Measurements from ENCODE around the gene GNAT3.

Gene GNAT3

DNA sequence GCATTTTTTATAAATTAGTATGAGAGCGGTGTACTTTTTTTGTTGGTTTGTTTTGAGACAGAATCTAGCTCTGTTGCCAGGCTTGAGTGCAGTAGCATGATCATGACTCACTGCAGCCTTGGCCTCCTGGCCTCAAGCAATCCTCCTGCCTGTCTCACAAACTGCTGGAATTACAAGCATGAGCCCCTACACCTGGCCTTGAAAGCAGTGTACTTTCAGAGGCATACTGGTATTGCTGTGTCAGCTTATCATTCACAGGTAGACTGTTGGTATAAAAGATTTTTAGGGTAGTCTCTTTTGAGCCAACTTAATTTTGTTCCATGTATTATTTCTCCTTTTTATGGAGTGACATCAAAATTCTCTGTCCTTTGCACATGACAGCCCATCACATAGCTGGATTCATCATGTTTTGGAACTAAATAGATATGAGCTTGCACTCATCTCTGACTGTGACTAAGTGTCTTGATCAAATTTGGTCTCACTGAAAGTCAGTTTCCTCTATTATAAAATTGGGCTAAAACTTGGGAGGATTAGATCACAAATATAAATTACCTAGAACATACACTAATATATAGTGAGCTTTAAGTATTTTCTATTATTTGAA is 12.4 kb downstream of the GNAT3 start:
- no peak for DNase-seq (ENCODE audit: low read depth)

DNA sequence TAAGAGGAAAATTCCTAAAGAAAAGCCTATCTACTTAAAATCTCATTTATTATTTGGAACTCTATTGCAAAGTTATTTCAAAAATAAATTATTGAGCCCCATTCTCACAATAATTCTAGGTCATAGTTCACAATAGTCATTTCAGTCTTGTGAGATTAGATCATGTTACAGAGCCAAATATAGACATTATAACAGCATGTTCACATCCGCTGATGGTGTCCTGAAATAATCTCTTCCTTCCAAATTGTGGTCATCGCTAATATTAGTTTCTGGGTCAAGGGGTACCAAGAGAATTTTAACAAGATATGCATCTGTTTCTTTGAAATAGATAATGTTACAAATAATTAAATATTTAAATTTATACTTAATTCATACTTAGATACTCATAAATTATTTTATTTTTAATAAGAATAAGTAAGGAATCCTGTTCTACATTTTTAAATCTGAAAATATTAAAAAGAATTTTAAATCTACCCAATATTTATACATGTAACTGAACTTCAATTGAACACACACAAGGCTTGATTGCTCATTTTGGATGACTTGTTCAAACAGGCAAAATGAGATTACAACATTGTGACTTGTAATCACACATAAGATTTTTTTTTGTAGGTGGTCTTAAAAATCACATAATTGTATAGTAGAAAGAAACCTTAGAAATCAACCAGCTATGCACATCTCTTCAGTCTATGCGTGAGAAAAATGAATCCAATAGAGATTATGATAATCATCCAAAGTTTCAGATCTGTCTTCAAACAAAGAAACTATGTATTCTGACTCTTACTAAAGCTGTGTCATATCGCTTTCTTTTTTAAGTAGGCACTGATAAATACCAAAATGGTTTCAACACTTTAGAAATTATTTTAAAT is 13.1 kb downstream of the GNAT3 start:
- no peak for DNase-seq (ENCODE audit: low read depth)

DNA sequence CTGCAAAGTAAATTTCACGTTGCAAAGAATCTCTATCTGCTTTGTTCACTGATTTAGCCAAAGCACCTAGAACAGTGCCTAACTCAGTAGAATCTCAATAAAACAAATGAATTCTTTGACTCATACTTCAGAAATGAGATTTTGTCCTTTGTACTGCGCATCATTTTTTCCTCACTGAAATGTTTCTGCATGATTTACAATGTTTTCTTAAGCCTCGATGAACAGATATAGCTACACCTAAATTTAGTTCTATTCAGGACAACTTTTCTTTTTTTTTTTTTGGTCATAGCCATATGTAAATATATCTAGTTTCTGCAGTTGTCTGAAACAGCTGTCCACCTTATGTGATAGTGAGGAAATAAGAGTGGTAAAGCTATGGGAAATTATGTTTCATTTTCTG is 15.3 kb downstream of the GNAT3 start:
- DNase-seq (ENCODE audit: low read depth) = no peak

DNA sequence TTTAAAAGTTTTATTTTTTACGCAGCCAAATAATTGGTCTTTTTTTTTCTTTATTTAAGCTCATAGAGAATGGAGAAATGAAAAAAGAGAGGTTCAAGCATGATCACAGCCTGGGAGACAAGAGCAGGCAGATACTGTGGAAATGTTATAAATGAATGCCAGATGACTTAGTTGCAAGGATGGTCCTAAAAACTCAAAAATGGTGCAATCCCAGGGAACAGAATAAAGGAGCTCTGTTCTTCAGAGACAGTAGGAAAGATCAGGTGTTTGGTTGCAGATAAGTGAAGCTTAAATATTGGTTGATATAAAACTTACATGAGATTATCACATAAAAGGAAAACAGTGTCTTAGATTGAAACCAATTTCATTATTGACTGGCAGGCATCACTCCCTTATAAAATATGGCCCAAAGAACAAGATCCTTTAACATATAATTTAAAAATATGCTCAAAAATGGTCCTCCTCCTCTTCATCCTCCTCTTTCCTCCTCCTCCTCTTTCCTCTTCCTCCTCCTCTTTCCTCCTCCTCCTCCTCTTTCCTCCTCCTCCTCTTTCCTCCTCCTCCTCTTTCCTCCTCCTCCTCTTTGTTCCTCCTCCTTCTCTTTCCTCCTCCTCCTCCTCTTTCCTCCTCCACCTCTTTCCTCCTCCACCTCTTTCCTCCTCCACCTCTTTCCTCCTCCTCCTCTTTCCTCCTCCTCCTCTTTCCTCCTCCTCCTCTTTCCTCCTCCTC is 18.6 kb downstream of the GNAT3 start:
- no peak for DNase-seq (ENCODE audit: low read depth)

DNA sequence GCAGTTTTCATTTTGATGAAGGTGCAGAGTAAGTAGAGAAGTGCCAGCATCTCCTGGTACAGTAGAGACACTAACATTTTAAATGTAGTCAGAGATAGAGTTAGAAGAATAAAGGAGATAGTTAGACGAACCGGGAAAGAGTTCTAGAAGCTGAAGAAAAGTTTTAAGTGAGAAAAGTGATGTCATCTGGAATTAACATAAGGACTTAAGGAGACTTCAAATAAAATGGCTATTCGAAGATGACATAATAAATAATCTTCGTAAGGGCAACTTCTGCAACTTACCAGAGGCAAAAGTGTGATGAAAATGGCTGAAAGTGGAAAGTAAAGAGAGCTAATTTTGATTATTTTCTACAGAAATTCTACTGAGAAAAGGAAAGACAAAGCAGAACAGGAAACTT is 20.4 kb downstream of the GNAT3 start:
- no peak for DNase-seq (ENCODE audit: low read depth)

DNA sequence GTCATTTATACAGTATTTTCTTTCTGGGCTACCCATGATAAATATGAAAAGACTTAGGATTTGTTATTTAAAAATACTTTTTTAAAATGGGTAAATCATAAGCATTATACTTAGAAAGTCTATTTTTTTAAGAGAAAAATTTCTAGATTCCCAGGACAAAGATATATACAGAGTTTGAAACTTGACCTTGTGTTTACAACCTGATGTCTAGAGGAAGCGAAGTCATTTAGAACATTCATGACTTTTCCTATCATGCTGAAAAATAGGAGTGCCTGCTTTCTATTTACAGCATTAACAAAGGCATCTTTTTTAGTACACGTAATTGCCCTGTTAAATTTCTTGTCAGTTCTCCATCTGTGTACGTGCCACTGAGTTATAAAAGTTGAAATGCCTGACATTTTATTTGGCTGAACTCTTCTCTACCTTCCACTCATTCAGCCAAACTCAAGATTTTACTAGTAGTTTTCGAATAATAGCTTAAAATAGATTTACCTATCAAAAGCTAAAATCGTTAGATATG is 23.0 kb downstream of the GNAT3 start:
- no peak for DNase-seq (ENCODE audit: low read depth)

DNA sequence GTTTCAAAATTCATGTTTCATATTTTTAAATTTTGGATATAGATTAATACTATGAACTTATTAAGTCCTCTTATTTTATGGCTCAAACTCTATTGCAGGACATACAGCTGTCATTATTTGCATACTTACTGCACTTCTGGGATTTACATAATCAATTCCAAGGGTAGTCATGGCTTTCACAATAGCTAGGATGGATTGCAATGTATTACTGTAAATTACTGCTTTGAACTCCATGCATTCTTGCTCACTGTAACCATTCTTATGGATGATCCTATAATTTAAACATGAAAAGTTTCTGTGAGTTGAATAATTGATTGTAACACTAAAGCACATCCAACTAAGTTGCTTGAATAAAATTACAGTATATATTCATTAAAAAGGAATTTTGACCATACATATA is 23.5 kb downstream of the GNAT3 start:
- DNase-seq (ENCODE audit: low read depth) = no peak

DNA sequence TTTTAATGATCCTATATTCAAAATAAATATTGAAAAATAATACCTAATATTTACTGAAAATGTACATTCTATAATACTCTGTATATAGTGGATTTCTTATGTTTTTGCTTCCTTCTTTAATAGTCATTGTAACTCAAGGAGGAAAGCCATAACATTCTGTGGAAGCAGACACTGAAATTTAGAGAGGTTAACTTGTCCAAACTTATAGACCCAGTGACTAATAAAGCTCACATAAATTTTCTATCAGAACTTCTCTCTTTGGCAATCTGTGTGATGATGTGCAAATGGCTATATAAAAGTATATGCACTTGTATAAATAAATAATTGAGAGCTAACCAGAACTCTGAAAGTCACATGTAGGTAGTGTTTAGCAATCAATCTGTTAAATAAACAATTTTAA is 26.1 kb downstream of the GNAT3 start:
- no peak for DNase-seq (ENCODE audit: low read depth)

DNA sequence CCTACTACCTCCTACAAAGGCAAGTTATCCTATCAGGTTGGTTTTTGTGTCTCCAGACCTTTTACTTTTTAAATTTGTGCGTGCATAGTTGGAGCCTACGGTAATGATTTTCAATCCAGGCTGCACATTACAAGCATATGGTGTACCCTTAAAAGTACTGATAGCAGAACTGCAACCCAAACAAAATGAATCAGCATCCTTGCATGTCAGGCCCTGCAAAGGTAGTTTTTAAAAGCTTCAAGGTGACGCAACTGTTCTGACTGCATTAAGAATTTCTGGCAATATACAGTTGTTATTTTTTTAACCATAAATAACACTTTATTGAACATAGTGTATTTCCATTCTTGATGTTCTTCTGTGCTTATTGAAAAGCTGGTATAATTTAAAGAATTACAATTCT is 28.9 kb downstream of the GNAT3 start:
- DNase-seq (ENCODE audit: low read depth) = no peak

DNA sequence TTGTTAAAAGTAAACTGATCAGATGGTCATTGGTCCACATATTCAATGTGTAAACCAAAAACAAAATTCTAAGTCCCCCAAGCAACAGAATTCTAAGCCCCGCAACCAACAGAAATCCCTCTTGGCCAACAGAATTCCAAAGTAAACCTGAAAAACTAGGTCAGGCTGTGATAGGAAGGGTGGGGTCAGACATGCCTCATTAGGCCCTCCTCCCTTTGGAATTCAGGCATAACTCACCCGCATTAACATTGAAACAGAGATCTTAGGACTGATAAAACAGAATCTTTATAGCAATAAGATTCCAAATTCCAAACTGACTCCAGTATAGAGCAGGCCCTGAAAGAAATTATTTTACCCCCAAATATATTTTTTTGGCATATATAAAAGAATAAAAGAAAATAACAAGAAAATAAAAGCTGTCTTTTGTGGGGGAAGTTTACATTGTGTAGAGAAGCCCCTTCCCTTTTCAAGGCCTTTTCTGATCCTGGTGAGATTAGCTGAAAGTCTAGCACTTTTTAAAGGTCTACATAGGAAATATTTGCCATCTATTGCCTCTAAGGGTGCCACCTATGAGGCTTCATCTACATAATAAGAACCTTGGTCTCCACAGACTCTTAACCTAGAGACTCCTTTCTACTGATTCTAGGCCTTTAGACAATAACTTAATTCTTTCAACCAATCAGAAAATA is 30.5 kb downstream of the GNAT3 start:
- no peak for DNase-seq (ENCODE audit: low read depth)

DNA sequence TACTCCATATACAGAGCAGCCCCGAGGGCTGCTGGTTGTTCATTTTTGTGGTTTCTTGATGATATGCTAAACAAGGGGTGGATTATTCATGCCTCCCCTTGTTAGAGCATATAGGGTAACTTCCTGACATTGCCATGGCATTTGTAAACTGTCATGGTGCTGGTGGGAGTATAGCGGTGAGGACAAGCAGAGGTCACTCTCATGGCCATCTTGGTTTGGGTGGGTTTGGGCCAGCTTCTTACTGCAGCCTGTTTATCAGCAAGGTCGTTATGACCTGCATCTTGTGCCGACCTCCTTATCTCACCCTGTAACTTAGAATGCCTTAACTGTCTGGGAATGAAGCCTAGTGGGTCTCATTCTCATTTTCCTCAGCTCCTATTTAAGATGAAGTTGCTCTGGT is 31.3 kb downstream of the GNAT3 start:
- DNase-seq (ENCODE audit: low read depth) = no peak

DNA sequence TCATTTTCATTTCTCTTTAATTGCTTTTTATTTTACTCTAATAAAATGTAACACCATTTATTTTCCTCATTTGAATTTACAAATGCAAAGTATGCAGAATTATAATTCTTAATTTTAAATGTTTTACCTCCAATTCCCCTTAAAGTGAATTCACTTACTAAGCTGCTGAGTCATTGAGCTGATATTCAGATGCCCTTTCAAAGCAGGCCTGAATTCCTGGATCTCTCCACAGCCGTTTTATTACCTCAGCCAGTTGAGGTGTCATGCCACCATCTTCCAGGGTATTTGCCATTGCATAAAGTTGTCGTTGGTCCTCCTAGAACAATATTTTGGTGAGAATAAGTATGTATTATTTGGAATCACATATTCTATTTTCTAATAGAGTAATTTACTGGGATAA is 33.2 kb downstream of the GNAT3 start:
- no peak for DNase-seq (ENCODE audit: low read depth)

DNA sequence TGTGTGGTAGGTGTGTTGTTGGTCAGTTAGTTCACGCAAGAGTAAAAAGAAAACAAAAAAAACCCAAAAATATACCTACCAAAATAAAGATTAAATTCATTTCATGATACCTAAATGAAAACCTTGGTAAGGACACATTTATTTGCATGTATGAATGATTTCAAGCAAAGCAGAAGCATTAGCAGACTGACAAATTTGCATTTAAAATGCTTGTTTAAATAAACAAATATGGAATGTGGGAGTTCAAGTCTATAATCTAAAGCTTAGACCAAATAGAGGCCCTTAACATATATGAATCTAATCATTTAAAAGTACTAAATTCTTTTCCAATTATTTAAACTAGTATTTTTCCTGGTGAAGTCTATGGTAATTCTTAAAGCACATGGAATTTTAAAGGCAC is 35.8 kb downstream of the GNAT3 start:
- DNase-seq (ENCODE audit: low read depth) = no peak

DNA sequence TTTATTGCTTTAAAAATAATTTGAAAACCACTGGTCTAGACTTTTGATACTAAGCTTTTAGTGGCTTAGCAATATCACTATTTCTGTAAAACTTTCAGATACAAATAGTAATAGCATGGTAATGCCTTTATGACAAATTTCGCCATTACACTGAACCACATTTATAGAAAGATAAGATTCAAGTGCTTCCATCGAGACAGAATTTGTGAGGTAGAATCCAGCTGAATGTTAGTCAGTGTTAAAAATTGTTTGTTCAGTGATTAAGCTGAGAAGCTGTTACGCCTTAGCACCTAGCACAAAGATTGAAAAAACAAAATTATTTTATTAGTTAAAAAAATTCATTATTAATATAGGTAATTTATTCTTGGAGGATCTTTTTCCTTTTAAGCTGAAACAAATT is 36.5 kb downstream of the GNAT3 start:
- DNase-seq (ENCODE audit: low read depth) = no peak

DNA sequence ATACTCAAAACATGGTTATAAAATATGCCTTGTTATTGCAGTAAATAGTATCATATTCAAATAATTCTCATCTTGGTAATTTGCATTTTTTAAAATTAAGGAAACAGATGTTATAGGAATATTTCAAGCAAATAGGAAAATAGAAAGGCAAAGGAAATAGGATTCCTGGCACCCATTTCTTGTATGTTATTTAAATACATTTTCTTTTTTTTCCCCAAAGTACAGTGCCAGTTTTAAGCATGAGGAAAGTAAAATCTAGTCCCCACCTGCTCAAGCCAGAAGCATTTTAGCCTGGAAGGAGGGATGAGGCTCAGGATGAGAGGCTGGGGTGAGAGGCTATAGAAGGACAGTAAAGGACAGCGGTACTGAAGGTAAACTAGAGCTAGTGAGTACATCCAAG is 38.1 kb downstream of the GNAT3 start:
- no peak for DNase-seq (ENCODE audit: low read depth)

DNA sequence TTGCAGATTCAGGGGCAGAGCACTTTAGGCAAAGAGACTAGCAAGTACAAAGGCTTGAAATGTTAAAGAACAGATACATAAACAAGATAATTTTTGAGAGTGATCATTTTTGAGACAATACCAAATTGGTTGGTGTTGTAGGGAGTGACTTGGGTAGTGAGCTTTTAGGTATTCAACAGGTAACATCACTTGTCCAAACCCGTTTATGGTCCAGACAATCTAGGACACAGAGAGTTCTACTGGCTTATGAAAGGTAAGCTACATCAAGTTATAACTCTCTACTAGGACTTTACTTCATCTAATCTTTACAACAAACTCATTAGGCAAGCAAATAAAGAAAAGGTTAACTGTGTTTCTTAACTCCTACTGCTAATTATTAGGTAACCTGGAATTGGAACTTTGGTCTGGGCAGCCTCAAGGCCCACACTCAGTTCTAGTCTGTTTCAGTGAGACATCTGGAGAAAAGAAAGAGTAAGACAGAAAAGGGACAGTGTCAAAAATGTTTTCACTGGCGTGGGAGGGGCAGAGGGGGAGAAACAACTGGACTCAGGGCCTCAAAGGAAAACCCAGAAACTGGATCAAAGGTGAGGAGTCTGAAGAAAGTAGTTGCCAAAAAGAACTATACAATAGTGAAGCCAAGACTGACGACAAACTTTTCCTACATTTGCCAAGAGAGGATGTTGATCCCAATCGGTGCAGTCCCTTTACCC is 39.2 kb downstream of the GNAT3 start:
- no peak for DNase-seq (ENCODE audit: low read depth)

DNA sequence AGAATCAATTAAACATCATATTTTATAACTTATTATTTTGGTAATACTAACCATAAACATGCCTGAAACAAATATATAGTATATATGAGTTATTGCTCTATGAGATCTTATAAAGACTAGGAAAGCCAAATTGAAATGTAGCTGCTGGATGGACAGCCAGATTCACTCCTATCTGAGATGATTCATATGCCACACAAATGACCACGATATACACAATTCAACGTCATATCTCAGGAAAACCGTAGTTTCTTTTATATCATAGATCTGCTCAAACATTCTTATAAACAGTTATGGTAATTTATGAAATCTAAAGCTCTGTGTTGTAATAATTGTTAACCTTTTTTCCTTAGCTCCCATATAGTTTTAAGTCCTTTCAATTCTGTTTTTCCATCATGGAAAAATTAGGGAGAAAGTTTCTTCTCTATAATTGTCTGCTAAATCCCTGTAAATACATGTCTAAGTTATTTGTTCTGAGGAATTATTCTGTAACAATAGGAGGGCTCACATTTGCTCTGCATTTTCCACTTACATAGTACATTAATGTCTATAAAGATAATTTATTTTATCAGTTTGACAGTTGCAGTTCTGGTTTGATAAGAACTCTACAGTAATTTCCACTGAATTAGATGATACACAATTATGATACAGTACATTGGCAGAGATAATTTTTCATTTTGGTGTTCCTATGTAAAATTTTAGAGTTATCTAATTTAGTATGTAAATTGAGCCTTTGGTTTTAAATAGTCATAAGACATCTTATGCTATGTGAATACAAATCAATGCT is 42.7 kb downstream of the GNAT3 start:
- DNase-seq (ENCODE audit: low read depth) = no peak

DNA sequence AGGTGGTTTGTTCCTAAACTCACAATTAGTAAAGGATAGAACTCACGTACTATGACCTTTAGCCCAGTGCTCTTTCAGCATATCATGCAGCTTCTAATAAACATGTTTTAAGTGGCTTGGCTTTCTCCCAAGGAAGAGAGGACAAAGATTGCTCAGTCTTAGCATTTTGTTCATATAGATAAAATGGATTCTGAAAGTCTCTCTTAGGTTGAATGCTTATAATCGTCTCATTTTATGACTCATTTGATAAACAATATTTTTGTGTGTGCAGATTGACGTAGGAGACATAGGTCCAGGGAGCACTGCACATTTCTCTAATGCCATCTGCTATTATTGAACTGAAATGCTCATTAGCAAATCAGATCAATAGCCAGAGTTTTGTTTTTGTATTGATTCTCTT is 44.8 kb downstream of the GNAT3 start:
- no peak for DNase-seq (ENCODE audit: low read depth)

DNA sequence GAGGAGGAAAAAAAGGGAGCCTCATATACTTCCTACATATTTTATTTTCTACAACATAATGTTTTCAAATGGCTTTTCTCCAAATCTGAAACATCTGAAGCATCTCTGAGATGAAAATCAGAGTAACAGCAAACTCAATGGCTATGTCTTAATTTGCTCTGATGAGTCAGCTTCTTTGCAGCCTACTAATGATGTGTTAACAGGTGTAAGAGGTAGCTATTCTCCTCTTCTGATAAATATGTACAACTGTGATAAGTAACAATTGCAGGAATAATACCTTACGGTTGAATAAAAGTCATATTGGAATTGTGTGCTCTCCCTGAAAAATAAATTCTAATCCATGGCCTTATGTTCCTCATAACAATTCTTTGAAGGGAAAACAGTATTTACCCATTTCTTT is 45.2 kb downstream of the GNAT3 start:
- no peak for DNase-seq (ENCODE audit: low read depth)

DNA sequence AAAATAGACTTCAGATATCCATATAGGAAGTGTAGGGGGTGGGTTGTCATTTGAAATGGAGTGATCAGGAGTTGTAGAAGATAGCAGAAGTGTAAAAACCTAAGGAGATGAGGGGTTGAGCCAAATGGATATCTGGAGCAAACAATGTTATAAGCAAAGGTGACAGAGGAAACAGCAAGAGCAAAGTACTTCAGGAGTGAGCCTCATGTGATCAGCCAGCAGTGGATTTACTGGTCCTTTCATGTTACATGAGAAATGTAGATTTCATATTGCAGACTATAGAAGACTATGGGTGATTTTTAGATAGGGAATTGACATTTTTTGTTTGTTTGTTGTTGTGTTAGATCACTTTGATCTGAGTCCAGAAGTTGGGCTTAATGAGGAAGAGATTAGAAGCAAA is 47.7 kb downstream of the GNAT3 start:
- DNase-seq (ENCODE audit: low read depth) = no peak

Data from activated T-helper 9 cell treated with anti-CD3 and anti-CD28 coated beads, Interleukin-2, amount 50 U/mL, for 16 hours (primary cell).